ENCODE data around the gene FRG1.
"Not testable (repeated sequence)": the region's sequence is repeated elsewhere in the genome, so short reads cannot be mapped to it uniquely, and the experiment has no call there.

Gene FRG1

DNA sequence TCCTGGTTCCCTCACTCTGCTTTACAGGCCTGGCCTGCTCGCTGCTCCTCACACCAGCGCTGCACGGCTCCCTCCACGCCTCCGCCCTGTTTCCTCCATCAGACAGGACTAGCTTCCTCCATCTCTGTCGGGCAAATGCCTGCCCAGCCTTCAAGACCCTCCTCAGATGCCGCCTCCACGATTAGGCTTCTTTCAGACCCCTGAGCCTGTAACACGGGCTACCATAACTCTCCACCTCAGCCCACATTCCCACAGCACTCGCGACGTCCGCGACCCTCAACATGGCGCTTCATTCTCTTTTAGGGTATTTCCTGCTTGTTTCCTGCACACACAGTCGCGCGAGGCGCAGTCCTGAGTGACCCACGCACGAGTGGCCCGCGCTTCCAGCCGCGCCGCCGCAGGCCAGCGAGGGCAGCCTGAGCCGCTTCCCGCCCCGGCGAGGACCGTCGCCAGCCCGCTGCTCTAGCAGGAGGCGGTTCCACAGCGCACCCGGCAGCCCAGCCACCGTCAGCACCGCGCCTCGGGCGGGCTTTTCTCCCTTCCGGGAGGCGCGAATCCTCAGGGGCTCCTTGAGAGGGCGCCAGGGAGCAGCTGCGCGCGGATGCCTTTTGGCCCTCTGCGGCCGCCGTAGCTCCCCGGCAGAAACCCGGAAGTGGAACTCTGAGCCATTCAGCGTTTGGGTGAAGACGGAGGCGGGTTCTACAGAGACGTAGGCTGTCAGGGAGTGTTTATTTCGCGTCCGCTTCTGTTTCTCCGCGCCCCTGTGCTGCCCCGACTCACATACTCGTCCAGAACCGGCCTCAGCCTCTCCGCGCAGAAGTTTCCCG lies at the start of gene FRG1:
Gene FRG1, plus strand, starts transcription at position 695 of the 827 bp plus-strand sequence. CDS start 138 bp downstream, outside the sequence.
- DNase-seq (ENCODE audit: low read depth in 2 of 2, low spot score in 1 of 2), result peak; percentile 90 to 95

DNA sequence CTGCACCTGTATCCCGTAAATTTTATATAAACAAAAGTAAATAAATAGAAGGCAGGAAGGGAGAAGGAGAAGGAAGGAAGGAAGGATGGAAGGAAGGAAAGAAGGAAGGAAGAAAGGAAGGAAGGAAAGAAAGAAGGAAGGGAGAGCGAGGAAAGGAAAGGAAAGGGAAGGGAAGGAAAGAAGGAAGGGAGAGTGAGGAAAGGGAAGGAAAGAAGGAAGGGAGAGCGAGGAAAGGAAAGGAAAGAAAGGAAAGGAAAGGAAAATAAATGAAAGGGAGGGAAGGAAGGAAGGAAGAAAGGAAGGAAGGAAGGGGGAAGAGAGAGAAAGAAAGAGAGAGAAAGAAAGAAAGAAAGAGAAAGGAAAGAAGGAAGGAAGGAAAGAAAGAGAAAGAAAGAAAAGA lies 43.0 kb upstream of the FRG1 start:
- DNase-seq (ENCODE audit: low read depth in 2 of 2, low spot score in 1 of 2), result no peak

DNA sequence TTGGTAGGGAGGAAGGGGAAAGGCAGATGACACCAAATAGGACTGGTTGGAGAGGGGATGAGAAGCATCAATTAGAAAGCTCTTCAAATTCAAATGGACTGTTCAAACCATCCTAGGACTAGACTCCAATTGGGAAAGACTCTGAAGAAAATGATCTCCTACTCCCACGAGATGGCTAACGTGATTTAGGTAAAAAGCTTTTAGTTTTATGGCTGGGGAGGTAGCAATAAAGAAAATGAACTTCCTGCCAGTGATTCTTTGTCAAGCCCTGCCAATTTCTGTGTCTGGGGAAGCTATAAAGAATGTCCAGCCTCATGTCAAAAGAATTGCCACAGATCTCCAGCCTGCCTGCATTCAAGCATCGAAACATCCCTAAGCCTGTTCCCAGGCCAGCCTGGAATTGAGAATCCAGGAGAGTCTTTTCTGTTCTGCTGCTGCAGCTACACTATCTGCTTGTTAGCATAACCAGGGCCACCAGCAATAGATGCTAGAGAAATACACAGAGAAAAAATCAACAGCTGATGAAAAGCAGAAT lies 41.1 kb upstream of the FRG1 start:
- not testable (repeated sequence) for DNase-seq (ENCODE audit: low read depth in 2 of 2, low spot score in 1 of 2)

DNA sequence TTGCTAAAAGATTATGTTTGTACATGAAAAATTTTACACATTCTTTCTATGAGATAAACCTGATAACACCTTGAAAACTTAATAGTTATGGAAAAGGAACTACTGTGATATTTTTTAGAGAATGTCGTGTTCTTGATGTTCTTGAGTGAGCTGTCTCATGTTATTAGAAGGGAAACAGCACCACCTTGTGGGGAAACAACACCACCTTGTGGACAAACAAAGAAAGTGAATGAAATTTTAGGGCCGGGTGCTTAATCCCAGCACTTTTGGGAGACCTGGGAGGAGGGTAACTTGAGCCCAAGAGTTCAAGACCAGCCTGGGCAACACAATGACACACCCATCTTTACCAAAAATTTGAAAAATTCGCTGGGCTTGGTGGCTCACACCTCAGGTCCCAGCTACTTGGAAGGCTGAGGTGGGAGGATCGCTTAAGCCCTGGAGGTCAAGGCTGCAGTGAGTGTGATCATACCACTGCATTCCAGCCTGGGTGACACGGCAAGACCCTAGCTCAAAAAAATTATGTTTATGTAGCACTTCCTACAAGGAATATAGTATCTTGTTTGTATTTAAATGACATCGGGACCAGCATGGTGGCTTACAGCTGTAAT lies 36.1 kb upstream of the FRG1 start:
- not testable (repeated sequence) for DNase-seq (ENCODE audit: low read depth in 2 of 2, low spot score in 1 of 2)

DNA sequence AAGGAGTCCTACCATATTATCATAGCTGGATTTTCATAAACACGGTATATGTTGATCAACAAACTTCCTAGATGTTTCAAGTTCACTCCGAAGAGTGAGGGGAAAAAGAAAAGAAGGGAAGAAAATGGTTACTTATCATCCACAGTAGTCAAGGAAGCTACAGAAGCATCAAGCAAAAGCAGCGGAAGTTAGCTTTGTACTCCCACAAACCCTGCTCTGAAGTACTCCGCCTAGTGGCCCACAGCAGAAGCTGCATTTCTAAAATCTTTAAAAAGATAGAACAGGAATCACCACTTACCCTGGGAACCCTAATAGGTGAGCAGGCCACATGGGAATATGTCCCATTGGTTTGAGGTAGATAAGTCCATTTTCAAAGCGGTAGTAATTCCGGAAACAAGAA lies 28.5 kb upstream of the FRG1 start:
- DNase-seq (ENCODE audit: low read depth in 2 of 2, low spot score in 1 of 2), result no peak

DNA sequence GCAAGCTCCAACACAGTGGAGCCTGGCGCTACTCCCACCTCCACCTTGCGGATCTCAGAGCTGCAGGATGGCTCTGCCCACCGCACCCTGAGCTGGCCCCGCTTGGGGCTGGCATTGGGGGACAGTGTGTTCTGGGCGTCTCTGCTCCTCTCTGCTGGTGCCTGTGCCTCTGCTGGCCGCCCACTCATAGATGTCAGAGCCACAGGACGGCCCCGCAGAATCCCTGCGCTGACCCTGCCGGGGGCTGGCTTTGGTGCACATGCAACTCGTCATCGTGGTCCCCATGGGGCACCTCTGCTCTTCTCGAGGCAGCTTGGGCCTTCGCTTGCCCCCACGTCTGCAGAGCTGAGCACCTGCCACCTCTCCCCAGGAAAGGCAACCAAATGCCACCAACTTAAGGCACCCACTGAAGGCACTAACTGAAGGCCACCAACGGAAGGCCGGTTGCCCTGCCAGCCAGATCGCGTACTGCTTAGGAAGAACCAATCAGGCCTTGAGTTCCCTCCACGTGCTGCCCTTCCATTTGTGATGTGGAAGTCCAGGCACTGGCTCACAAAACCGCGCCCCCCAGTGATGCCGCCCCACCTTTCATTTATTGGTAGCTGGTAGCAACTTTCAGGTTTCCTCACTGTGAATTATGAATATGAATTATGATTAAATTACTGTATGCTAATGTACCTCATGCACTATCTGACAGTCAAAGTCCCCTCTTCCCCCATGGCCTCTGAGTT lies 23.3 kb upstream of the FRG1 start:
- DNase-seq (ENCODE audit: low read depth in 2 of 2, low spot score in 1 of 2), result no peak

DNA sequence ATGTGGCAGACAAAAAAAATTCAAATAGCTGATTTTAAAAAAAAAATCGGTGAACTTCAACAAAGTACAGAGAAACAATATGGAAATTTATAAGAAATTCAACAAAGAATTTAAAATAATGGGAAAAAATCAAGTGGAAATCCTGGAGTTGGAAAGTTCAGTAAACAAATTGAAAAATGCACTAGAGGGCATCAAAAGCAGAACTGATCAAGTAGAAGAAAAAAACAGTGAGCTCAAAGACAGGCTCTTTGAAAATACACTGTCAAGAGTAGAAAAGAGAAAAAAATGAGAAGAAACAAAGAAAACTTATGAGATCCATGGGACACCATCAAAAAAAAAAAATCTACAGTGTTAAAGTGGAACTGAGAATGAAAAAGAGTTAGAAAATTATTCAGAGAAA lies 19.6 kb upstream of the FRG1 start:
- DNase-seq (ENCODE audit: low read depth in 2 of 2, low spot score in 1 of 2), result no peak

DNA sequence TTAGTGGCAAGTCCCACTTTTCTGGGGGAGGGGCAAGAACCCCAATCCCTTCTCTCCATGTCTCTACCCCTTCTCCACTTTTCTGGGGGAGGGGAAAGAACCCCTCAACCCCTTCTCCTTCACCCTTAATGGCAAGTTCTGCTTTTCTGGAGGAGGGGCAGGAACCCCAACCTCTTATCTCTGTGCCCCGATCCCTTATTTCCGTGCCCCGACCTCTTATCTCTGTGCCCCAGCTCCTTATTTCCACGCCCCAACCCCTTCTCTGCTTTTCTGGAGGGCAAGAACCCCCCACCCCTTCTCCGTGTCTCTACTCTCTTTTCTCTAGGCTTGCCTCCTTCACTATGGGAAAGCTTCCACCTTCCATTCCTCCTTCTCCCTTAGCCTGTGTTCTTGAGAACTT lies 13.9 kb upstream of the FRG1 start:
- not testable (repeated sequence) for DNase-seq (ENCODE audit: low read depth in 2 of 2, low spot score in 1 of 2)

DNA sequence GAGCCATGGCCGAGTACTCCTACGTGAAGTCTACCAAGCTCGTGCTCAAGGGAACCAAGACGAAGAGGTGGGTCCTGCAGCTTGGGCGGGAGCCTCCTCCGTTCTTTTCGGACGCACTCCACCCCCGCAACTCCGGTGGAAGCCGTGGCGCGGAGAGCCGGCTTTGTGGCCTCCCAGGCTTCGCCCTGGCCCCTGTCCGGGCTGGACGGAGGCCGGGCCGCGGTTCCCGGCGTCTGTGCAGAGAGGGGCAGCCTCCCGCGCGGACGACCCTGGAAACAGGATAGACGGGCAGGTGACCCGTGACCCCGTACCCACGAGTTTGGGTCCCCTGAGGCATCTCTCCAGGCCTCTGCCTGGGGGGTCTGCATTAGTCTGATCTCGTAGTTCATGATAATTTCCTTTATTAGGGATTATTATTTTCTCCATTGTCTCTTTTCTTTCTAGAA lies 356 bp downstream of the FRG1 start:
- no peak for DNase-seq (ENCODE audit: low read depth in 2 of 2, low spot score in 1 of 2)

DNA sequence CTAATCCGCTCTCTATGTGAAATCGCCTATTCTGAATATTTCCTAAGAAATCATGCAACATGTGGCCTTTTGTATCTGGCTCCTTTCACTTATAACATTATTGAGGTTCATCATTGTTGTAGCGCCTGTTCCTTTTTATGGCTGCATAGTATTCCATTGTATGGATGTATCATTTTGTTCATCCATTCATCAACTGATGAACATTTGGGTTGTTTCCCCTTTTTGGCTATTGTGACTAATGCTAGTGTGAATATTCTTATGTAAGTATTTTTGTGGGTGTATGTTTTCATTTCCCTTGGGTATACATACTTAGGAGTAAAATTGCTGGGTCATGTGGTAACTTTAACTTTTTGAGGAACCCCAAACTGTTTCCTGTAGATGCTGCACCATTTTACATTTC lies 1.7 kb downstream of the FRG1 start:
- DNase-seq (ENCODE audit: low read depth in 2 of 2, low spot score in 1 of 2), result not testable (repeated sequence)

DNA sequence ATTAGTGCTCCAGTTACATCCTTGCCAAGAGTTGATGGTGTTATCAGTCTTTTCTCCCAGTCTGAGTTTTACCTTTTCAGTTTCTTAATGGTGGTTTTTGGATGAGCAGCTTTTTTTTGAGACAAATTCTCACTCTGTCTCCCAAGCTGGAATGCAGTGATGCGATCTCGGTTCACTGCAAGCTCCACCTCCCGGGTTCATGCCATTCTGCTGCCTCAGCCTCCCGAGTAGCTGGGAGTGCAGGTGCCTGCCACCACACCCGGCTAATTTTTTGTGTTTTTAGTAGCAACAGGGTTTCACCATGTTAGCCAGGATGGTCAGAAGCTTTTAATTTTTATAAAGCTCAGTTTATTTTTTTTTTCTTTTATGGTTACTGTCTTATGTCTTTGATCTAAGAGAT lies 3.4 kb downstream of the FRG1 start:
- not testable (repeated sequence) for DNase-seq (ENCODE audit: low read depth in 2 of 2, low spot score in 1 of 2)

DNA sequence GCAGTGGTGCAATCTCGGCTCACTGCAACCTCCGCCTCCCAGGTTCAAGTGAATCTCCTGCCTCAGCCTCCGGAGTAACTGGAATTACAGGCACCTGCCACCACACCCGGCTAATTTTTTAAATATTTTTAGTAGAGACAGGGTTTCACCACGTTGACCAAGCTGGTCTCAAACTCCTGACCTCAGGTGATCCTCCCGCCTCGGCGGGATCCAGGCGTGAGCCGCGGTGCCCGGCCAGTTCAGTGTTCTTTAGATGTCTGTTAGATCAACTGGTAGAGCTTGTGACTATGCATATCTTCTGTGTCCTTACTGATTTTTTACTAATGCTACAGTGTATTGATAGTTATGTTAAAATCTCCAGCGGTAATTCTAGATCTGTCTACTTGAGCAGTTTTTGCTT lies 6.2 kb downstream of the FRG1 start:
- DNase-seq (ENCODE audit: low read depth in 2 of 2, low spot score in 1 of 2), result not testable (repeated sequence)

DNA sequence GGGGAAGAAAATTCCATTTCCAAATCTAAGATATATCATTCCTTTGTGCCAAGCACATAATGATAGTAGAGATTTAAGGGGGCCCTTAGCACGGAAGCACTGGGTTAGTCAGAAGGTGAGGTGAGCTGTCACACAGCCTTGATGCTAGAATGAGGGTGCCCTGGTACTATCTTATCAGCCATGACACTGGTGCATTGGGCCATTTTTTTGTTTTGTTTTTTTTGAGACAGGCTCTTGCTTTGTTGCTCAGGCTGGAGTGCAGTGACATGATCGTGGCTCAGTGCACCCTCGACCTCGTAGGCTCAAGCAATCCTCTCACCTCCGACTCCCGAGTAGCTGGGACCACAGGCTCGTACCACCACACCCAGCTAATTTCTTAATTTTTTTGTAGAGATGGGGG lies 7.8 kb downstream of the FRG1 start:
- not testable (repeated sequence) for DNase-seq (ENCODE audit: low read depth in 2 of 2, low spot score in 1 of 2)

DNA sequence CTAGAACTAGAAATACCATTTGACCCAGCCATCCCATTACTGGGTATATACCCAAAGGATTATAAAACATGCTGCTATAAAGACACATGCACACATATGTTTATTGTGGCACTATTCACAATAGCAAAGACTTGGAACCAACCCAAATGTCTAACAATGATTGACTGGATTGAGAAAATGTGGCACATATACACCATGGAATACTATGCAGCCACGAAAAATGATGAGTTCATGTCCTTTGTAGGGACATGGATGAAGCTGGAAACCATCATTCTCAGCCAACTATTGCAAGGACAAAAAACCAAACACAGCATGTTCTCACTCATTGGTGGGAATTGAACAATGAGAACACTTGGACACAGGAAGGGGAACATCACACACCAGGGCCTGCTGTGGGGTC lies 28.6 kb downstream of the FRG1 start:
- not testable (repeated sequence) for DNase-seq (ENCODE audit: low read depth in 2 of 2, low spot score in 1 of 2)

DNA sequence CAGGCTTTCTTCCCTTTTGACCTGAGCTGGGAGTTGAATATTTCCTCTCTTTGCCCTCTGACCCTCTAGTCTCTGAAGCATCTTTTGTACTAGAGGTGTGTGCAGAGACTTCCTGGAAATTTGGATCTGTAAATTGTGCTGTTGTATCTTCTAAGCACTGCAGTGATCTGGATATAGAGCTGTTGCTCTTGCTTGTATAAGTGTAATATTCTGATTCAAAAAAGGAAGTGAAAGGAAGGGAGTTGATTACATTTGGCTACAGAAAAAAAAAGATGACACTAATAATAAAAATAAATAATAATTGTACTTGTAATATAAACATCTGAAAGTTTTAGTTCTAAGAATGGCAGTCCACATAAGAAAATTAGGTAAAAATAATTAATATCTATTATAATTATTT lies 33.0 kb downstream of the FRG1 start:
- no peak for DNase-seq (ENCODE audit: low read depth in 2 of 2, low spot score in 1 of 2)

DNA sequence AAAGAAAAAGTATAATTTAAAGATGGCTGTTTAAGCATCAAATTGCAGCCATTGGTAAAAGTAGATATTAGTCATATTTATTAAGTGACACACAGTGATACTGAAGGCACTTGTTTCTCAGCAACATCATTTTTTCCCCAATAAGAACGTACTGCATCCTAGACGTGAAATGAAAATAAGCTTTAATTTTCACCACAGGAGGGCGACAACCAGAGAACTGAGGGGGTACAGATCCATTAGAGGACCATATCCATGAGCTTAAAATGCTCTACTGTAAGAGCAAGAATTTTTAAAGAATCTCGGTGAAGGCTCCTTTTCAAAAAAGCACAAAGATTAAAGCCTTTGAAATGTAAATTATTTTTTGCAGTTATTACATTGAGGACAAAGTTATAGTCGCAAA lies 33.4 kb downstream of the FRG1 start:
- DNase-seq (ENCODE audit: low read depth in 2 of 2, low spot score in 1 of 2), result no peak

DNA sequence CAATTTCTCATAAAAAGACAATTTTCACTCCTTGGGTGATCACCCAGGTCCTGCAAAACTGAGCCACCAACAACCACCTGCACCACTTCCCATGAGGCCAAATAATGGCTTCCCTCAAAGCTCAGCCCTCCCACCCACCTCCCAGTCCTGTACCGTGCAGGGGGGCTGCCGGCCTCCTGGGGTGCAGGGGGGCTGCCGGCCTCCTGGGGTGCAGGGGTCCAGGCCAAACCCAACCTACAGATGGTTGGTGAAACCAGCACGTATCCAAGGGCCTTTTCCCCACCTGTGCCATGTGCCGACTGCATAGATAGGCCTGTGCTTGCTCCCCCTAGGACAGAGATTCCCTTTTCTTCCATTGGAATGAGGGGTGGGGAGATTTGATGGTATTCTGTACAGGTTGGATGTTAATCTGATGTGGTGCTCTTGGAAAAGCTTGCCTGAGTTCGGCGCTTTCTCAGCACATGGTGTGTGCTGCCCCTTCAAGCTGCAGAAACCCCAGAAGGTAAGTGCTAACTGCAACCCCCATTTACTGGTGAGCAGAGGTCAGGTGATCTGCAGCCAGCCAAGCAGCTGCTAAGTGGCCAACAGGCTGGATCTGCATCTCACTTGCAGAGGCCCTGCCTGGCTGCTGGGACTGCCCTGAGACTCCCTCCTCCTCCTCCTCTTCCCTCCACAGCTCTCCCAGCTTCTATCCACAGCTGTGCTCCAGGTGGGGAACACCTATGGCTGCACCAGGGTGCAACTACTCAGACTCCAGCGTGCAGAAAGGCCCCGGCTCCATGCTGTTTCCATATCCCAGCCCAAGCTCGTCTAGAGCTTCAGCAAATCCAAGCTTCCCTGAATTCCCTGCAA lies 38.8 kb downstream of the FRG1 start:
- no peak for DNase-seq (ENCODE audit: low read depth in 2 of 2, low spot score in 1 of 2)

DNA sequence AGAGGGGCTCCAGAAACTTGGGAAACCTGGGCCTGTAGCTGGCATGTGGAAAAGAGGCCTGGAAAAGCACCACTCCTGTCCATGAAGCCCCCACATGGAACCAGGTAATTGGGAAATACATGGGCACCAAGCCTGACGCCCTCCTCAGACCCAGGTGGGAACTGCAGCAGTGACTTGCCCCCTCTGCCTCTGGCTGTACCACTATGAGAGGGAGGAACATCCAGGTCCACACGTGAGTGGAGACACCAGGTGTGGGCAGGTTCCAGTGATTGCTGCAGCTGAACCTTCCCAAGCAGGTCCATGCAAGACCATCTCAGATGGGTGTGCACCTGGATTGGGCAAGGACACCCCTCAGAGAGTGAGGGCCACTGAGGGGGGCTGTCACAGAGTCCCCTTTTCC lies 39.6 kb downstream of the FRG1 start:
- not testable (repeated sequence) for DNase-seq (ENCODE audit: low read depth in 2 of 2, low spot score in 1 of 2)

DNA sequence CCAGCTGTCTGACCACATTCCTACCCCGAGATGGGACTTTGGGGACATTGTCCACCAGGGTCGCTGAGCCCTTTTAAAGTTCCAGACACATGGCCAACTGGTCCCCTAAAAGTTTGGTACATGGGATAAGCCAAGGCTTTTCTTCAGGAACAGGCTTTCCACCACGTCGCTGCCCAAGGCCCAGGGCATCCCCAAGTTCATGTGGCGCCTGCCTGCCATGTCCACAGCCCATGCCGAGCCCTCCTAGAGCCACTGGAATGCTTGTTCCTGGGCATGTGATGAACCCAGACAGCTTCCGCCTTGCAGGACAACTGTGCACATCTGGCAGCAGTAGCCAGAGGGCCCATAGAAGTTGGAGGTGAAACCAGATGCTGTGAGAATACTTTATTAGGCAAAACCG lies 41.3 kb downstream of the FRG1 start:
- no peak for DNase-seq (ENCODE audit: low read depth in 2 of 2, low spot score in 1 of 2)

DNA sequence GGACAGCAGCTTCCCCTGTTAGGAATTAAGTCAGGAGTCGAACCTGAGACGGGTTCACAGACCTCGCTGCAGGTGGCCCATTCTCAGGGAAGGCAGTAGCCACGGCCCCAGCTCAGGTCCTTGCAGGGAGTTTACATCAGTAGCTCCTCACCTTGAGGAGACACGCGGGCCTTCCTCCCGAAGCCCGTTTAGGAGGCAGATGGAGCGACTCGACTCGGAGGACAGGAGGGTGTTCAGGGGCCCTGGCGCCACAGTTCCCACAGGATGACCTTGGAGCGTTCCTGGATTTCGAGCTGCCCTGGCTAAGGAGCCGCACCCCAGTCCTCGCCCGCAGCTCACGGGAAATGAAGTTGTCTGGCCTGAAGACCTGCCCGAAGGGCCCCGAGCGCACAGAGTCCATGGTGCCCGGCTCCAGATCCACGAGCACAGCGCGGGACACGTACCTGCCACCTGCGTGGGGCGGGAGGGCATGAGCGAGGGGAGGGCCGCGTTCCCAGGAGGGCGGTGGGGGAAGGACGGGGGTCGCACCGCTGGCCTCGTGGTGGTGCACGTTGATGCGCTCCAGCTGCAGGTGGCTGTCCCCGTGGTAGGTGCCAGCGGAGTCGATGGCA lies 43.3 kb downstream of the FRG1 start:
- DNase-seq (ENCODE audit: low read depth in 2 of 2, low spot score in 1 of 2), result not testable (repeated sequence)
